ENCODE data around the gene CSMD2.

DNA sequence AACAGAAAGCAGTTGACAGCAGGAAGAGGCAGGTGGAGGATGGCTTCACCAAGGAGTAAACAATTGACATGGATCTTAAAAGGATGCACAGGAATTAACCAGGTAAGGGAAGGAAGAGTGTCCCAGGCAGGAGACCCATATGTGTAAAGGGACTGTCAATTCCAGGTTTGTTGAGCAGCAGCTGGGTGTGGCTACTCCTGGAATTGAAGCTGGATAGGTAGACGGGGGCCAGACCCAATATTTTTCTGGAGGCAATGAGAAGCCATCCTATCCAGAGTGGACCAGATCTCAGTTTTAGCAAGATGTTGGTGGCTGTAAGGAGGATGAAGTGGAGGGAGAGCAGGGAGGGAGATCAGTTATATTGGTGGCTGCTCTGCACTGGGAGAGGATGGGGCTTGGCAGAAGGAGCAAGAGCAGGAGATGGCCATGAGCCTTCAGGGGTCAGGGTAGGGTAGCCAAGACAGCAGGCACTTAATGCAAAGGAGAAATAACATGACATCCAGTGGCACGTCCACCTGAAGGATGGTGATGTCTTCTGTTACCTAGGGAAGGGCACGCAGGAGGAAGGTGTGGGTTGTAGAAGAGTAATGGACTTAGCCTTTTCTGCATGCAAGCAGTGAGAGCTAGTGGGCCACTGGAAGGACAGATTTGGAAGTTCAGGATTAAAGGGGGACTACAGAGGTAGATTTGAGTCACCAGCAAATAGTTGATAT is 447.9 kb downstream of the CSMD2 start:
- TF ChIP-seq POLR2A (IDR thresholded peaks at IDR 0.05) (no peak), CTCF (IDR thresholded peaks at IDR 0.05) (no peak), EP300 (IDR thresholded peaks at IDR 0.05; ENCODE audit: low read depth) (no peak)

All from transverse colon (tissue), 3 donors.